Psoas muscle (tissue), 8 donors: ENCODE data around the gene DDX43. TPM values are rescaled to one million over a fixed set of nuclear protein-coding genes. Genes with fewer than 3 reads are reported as not detected.

Experiments used
- ATAC-seq, 4 donors: fragments of 200-7000 bp; cut with Tn5 transposase; one replicate each; pipeline ENCODE4 v1.9.1; 2020; ENCODE audit warnings: moderate library complexity in 3 of 4, mild to moderate bottlenecking in 2 of 4
- DNase-seq, 2 donors: peaks; one replicate each; pipeline ENCODE4 v3.0.0-alpha.2; 2020
- H3K27ac ChIP-seq: fragments of 200-600 bp; one replicate; pipeline ENCODE4 v1.8.0; 2022
- H3K27me3 ChIP-seq, 3 donors: fragments of 200-600 bp in 1 of 3; one replicate each; pipeline versions ENCODE4 v1.6.1 to v1.8.0; 2013 to 2022; ENCODE audit warnings: low read length in 2 of 3, mild to moderate bottlenecking in 2 of 3, moderate library complexity in 1 of 3; ENCODE audit not compliant: insufficient read depth in 3 of 3
- H3K36me3 ChIP-seq, 2 donors: fragments of 200-600 bp in 1 of 2; one replicate each; pipeline versions ENCODE4 v1.6.1 to v1.8.0; 2013 to 2022; ENCODE audit warnings: low read depth in 1 of 2, mild to moderate bottlenecking in 1 of 2, moderate library complexity in 1 of 2; ENCODE audit not compliant: insufficient read depth in 1 of 2
- H3K4me1 ChIP-seq: fragments of 200-600 bp; one replicate; pipeline ENCODE4 v1.8.0; 2022
- H3K4me3 ChIP-seq: fragments of 200-600 bp; one replicate; pipeline ENCODE4 v1.8.0; 2022; ENCODE audit warnings: mild to moderate bottlenecking
- H3K9me3 ChIP-seq: fragments of 200-600 bp; one replicate; pipeline ENCODE4 v1.8.0; 2022
- WGBS, 3 donors: extraction: QIAGEN DNeasy Blood & Tissue Kit; methylation state at CpG; one replicate each; pipeline versions ENCODE4 v1.1.6 to v1.1.7; 2013; 5-methylcytosine and 5-hydroxymethylcytosine counted together
- intact Hi-C, 2 donors: fragments of 100-400 bp; cut with DNase I; formaldehyde crosslinking; loops; one replicate each; pipeline versions ENCODE4 v1.11.0 to v1.14.2; 2022
- polyA plus RNA-seq, 3 donors: library from polyadenylated mRNA; stranded (reverse); fragments of 200-250 nt; gene quantifications; one replicate each; pipeline ENCODE4 v1.2.3, GENCODE V29; 2013
- total RNA-seq, 4 donors: library from RNA; stranded (reverse); fragmentation: NEBNext Ultra II Directional in 2 of 4; extraction: Animal tissue kit (Norgen Biotek cat#: 25700) in 2 of 4; gene quantifications; one replicate each; pipeline versions ENCODE4 v1.2.1 to v1.2.4, GENCODE V29; 2021 to 2023
- TF ChIP-seq, protein P1 (sequence below): fragments of 200-600 bp; IDR thresholded peaks from one replicate; pipeline ENCODE4 v1.8.0; 2022; ENCODE audit warnings: antibody characterized with exemption
- donor health status: healthy with polysubstance abuse.
- donor health status: DM: no; HTN: no; CAD: no; lungs with moderate emphysema.
- donor health status: Bipolar disorder and iron deficiency.
- donor health status: healthy.
- donor health status: DM: yes; HTN: yes; CAD: no.
- donor health status: DM: no; HTN: no; CAD: no.
- donor health status: DM: no; HTN: no; CAD: no.
- donor health status: DM: yes; HTN: yes; CAD: no.

The DDX43 gene
- total and polyA plus RNA-seq, 7 donors: 0.10 to 0.27 (median 0.12) TPM; not detected in 2

DNA sequence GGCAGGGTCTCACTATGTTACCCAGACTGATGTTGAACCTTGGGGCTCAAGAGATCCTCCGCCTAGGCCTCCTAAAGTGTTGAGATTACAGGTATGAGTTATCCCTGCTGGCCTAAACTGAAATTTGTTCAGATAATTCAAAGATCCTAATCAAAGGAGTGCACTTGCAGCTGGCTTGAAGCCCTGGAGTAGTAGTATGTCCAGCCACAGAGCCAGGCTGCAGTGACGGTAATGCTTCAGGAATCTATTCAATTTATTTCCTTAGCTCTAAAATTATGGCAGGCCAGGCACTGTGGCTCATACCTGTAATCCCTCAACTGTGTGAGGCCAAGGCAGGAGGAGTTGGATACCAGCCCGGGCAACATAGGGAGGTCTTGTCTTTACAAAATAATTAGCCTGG lies 1.4 kb upstream of the DDX43 start:
- WGBS, 3 donors: 85 to 90% (median 90%) methylated on average over 3 of the region's 3 CpGs
- Histone ChIP-seq H3K4me3 (no peak overlapping the region), H3K9me3 (no peaks in the 10 kb centered on the region), H3K27ac (no peak overlapping the region), H3K4me1 (peaks cover 3% of the 10 kb centered on the region), H3K36me3 (no peaks in the 10 kb centered on the region), H3K27me3 (no peaks in the 10 kb centered on the region)
- no peak for ATAC-seq
- intact Hi-C loops: no loop called here
- TF ChIP-seq, protein P1, sequence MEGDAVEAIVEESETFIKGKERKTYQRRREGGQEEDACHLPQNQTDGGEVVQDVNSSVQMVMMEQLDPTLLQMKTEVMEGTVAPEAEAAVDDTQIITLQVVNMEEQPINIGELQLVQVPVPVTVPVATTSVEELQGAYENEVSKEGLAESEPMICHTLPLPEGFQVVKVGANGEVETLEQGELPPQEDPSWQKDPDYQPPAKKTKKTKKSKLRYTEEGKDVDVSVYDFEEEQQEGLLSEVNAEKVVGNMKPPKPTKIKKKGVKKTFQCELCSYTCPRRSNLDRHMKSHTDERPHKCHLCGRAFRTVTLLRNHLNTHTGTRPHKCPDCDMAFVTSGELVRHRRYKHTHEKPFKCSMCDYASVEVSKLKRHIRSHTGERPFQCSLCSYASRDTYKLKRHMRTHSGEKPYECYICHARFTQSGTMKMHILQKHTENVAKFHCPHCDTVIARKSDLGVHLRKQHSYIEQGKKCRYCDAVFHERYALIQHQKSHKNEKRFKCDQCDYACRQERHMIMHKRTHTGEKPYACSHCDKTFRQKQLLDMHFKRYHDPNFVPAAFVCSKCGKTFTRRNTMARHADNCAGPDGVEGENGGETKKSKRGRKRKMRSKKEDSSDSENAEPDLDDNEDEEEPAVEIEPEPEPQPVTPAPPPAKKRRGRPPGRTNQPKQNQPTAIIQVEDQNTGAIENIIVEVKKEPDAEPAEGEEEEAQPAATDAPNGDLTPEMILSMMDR: no peak
- no peak for DNase-seq

DNA sequence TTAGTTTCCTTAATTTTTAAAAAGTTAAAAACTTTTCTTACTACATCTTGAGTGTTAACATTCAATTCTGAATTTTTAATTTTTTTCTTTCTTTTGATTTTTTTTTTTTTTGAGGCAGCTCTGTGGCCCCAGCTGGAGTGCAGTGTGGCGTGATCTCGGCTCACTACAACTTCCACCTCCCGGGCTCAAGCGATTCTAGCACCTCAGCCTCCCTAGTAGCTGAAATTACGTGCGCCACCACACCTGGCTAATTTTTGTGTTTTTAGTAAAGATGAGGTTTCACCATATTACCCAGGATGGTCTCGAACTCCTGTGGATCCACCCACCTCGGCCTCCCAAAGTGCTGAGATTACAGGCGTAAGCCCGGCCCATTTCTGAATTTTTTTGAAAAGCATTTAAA lies 1.2 kb downstream of the DDX43 start:
- H3K36me3 ChIP-seq: no peaks in the 10 kb centered on the region
- no peak overlapping the region for H3K4me3 ChIP-seq
- DNase-seq (no peak), ATAC-seq (no peak)
- H3K27ac ChIP-seq: no peak overlapping the region
- TF ChIP-seq, protein P1: no peak
- 95 to 96% (median 95%) methylated on average over 10 of the region's 10 CpGs for WGBS, 3 donors
- intact Hi-C loops: no loop called here
- H3K4me1 ChIP-seq: no peaks in the 10 kb centered on the region
- no peaks in the 10 kb centered on the region for H3K27me3 ChIP-seq
- H3K9me3 ChIP-seq: no peaks in the 10 kb centered on the region

DNA sequence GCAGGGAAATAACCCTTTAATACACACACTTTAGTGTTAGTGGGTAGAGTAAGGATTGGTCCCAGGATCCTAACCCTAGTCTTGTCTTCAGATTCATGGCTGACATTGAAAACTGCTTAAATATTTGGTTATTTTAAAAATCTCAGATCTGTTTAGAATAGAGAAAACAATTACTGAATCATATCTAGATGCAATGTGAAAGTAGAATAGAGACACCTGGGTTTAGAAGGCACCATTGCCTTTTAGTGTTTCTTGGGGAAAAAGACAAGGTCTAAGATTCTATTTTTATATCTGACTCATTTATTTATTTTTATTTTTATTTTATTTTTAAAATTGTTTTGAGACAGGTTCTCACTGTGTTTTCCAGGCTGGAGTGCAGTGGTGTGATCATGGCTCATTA lies 6.0 kb downstream of the DDX43 start:
- Histone ChIP-seq H3K27me3 (no peaks in the 10 kb centered on the region), H3K9me3 (no peaks in the 10 kb centered on the region), H3K4me1 (no peaks in the 10 kb centered on the region), H3K36me3 (no peaks in the 10 kb centered on the region), H3K27ac (no peak overlapping the region), H3K4me3 (no peak overlapping the region)
- TF ChIP-seq, protein P1: no peak
- intact Hi-C loops: no loop called here
- DNase-seq: no peak
- no peak for ATAC-seq

DNA sequence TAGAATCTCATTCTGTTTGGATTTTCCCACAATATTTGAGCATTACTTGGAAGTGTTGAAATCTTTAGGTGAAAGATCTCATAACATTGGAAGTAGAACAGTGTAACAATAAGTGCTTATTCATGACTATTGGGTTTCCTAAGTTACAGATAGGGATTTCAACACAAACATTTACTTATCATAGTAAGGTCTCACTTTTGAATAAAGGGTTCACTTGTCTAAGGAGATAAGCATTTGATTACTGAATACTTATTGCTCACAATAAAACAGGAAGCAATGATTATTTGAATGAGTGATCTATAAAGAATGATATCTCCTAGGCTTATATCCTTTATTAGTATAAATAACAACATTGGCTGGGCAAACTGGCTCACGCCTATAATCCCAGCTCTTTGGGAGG lies 14.8 kb downstream of the DDX43 start:
- no peak overlapping the region for H3K4me3 ChIP-seq
- no peaks in the 10 kb centered on the region for H3K9me3 ChIP-seq
- intact Hi-C loops: no loop called here
- 97 to 100% (median 100%) methylated on average over 1 of the region's 1 CpG for whole genome bisulfite sequencing, 3 donors
- TF ChIP-seq, protein P1: no peak
- no peaks in the 10 kb centered on the region for H3K27me3 ChIP-seq
- no peaks in the 10 kb centered on the region for H3K4me1 ChIP-seq
- DNase-seq (no peak), ATAC-seq (no peak)
- H3K27ac ChIP-seq: no peak overlapping the region
- no peaks in the 10 kb centered on the region for H3K36me3 ChIP-seq

DNA sequence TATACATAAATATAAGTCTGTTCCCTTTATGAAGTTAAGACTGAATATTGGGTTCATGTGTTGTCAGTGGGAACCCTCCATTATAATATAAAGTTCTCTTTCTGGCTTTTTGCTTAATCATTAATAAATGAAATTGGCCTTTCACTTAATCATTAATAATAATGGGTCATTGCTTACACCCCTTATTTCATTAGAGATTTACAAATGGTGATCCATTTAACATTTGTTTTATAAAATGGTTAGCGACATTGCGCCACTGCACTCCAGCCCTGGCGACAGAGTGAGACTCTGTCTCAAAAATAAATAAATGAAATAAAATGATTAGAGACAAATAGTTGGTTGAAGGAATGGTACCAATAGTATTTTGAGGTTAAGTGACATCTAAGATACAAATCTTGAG lies 18.5 kb downstream of the DDX43 start:
- H3K27ac ChIP-seq: no peak overlapping the region
- no peaks in the 10 kb centered on the region for H3K9me3 ChIP-seq
- DNase-seq (no peak), ATAC-seq (no peak)
- no peaks in the 10 kb centered on the region for H3K4me1 ChIP-seq
- intact Hi-C loops: no loop called here
- TF ChIP-seq, protein P1: no peak
- WGBS, 3 donors: 96 to 99% (median 97%) methylated on average over 3 of the region's 3 CpGs
- H3K27me3 ChIP-seq: no peaks in the 10 kb centered on the region
- no peak overlapping the region for H3K4me3 ChIP-seq
- no peaks in the 10 kb centered on the region for H3K36me3 ChIP-seq
